Loucy (cell line): Measurements from ENCODE around the gene SETBP1.

Experiments used
- EZH2phosphoT487 ChIP-seq: fragments of 200-600 bp; IDR thresholded peaks from 2 replicates; pipeline ENCODE4 v1.6.1; 2018; ENCODE audit warnings: antibody characterized with exemption, mild to moderate bottlenecking, moderate library complexity, borderline replicate concordance
- TF ChIP-seq, protein P1 (sequence below): fragments of 200-600 bp; sonication (generic); conservative IDR thresholded peaks from 2 replicates; pipeline ENCODE4 v1.5.1; 2014; ENCODE audit warnings: mild to moderate bottlenecking, antibody characterized with exemption, low read length

DNA sequence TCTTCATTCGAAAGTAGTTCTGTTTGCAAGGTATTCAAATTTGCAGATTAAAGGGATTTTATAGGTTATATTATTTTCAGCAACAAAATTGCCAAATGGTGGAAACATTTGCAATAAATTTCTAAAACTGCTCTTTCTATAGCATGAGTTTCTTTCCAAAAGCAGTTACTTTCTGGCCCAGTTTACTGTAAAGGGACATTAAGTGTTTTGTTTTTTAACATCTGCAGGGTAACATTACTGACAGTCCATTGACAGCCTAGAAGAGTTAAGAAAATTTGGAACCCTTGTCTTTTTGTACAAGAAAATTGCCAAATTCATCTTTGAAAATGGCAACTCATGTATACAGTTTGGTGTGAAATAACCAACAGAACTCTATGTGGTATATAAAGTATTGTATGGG is 375.1 kb downstream of the SETBP1 start:
- TF ChIP-seq, protein P1, sequence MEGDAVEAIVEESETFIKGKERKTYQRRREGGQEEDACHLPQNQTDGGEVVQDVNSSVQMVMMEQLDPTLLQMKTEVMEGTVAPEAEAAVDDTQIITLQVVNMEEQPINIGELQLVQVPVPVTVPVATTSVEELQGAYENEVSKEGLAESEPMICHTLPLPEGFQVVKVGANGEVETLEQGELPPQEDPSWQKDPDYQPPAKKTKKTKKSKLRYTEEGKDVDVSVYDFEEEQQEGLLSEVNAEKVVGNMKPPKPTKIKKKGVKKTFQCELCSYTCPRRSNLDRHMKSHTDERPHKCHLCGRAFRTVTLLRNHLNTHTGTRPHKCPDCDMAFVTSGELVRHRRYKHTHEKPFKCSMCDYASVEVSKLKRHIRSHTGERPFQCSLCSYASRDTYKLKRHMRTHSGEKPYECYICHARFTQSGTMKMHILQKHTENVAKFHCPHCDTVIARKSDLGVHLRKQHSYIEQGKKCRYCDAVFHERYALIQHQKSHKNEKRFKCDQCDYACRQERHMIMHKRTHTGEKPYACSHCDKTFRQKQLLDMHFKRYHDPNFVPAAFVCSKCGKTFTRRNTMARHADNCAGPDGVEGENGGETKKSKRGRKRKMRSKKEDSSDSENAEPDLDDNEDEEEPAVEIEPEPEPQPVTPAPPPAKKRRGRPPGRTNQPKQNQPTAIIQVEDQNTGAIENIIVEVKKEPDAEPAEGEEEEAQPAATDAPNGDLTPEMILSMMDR: no peak
- TF ChIP-seq EZH2phosphoT487: no peak
